Measurements from ENCODE around the gene ARFIP1. TPM values are rescaled to one million over a fixed set of nuclear protein-coding genes. Genes with fewer than 3 reads are reported as not detected.

The ARFIP1 gene
- total RNA-seq, 6 experiments from 2014 or later = 34.8 to 44.3 (median 37.7) TPM

DNA sequence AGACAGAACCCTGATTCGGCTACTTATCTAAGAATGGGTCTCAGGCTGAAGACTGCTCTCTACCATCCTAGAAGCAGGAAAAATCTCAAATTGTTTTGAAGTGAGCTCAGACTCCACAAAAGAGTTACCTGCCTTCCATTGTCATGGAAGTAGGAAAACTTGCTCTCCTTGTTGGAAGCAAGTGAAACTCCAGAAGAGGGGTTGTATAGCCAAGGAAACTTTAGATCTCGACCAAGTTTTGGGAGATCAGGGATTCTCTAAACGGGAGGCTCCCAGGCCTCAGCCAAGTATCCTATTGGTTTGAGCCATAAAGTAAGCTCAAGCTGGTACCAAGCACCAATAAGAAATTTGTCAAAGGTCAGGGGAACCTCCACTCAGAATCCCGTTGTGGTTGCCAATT lies 147.2 kb downstream of the ARFIP1 start:
- no peaks in the 10 kb centered on the region; the same call in 1 of the 2 replicates for H3K27me3 Mint-ChIP-seq (ENCODE audit: insufficient read depth)
- H3K9me3 Mint-ChIP-seq = peaks cover 1% of the 10 kb centered on the region
- H3K27ac Mint-ChIP-seq = no peak overlapping the region
- no peak overlapping the region for H3K4me3 Mint-ChIP-seq
- no peak for DNase-seq
- H3K4me1 Mint-ChIP-seq (ENCODE audit: low read depth) = no peaks in the 10 kb centered on the region
- H3K36me3 Mint-ChIP-seq (ENCODE audit: low read depth) = peaks cover 7% of the 10 kb centered on the region
- TF ChIP-seq, protein P1, sequence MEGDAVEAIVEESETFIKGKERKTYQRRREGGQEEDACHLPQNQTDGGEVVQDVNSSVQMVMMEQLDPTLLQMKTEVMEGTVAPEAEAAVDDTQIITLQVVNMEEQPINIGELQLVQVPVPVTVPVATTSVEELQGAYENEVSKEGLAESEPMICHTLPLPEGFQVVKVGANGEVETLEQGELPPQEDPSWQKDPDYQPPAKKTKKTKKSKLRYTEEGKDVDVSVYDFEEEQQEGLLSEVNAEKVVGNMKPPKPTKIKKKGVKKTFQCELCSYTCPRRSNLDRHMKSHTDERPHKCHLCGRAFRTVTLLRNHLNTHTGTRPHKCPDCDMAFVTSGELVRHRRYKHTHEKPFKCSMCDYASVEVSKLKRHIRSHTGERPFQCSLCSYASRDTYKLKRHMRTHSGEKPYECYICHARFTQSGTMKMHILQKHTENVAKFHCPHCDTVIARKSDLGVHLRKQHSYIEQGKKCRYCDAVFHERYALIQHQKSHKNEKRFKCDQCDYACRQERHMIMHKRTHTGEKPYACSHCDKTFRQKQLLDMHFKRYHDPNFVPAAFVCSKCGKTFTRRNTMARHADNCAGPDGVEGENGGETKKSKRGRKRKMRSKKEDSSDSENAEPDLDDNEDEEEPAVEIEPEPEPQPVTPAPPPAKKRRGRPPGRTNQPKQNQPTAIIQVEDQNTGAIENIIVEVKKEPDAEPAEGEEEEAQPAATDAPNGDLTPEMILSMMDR (IDR thresholded peaks at IDR 0.05) = no peak

DNA sequence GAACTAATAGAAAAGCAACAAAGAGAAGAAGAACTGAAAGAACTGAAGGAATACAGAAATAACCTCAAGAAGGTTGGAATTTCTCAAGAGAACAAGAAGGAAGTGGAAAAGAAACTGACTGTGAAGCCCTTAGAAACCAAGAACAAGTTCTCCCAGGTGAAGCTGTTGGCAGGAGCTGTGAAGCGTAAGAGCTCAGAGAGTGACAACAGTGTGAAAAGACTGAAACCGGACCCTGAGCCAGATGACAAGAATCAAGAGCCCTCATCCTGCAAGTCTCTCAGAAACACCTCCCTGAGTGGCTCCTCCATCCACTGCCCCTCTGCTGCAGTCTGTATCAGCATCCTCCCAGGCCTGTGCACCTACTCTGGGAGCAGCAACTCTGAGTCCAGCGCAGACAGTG lies 148.0 kb downstream of the ARFIP1 start:
- Mint-ChIP-seq H3K36me3 (ENCODE audit: low read depth) (peaks cover 5% of the 10 kb centered on the region; the same call in 1 of the 2 replicates), H3K4me1 (ENCODE audit: low read depth) (no peaks in the 10 kb centered on the region), H3K4me3 (no peak overlapping the region), H3K27ac (no peak overlapping the region), H3K27me3 (ENCODE audit: insufficient read depth) (no peaks in the 10 kb centered on the region; the same call in 1 of the 2 replicates), H3K9me3 (no peaks in the 10 kb centered on the region)
- TF ChIP-seq, protein P1 (IDR thresholded peaks at IDR 0.05) = no peak
- no peak for DNase-seq

DNA sequence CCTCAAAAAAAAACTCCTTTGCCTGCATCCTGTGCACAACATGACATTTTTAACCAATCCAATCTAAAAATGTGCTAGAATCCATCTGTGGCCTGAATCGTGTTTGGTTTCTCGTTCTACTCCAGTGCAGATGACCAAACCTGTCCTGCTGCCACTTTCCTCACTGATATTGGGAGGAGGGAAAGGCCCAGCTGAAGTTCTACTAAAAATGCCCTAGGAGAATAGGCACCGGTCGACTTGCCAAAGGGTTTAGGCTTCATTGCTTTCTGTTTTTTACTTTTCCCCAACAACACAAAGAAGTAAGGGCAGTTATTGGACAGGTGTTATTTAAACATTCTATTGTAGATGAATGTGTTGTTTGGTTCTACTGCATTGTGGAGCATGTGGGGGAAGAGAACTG lies 148.5 kb downstream of the ARFIP1 start:
- no peaks in the 10 kb centered on the region for H3K9me3 Mint-ChIP-seq
- H3K4me1 Mint-ChIP-seq (ENCODE audit: low read depth) = no peaks in the 10 kb centered on the region
- no peak overlapping the region for H3K4me3 Mint-ChIP-seq
- no peak overlapping the region for H3K27ac Mint-ChIP-seq
- peaks cover 5% of the 10 kb centered on the region; the same call in 1 of the 2 replicates for H3K36me3 Mint-ChIP-seq (ENCODE audit: low read depth)
- TF ChIP-seq, protein P1 (IDR thresholded peaks at IDR 0.05) = no peak
- DNase-seq = no peak
- no peaks in the 10 kb centered on the region; the same call in 1 of the 2 replicates for H3K27me3 Mint-ChIP-seq (ENCODE audit: insufficient read depth)

DNA sequence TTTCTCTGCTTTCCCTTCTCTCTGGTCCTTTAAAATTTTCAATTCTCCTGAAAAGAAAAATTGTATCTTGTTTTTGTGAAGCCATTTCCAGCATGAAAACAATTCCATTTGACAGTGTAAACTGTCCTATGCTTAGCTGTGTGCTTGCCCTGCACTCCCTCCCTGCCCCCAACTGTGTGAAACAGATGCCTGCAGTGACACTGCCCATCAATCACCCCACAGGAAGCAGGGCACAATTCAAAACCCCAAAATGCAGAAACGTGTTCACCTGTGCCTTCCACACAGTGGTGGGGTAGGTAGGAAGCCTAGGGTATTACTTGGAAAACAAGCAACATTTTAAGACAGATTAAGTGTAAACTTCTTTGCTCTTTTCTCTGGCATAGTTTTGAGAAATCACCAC lies 150.1 kb downstream of the ARFIP1 start:
- no peaks in the 10 kb centered on the region for H3K9me3 Mint-ChIP-seq
- H3K27ac Mint-ChIP-seq = no peak overlapping the region
- no peaks in the 10 kb centered on the region; the same call in 1 of the 2 replicates for H3K27me3 Mint-ChIP-seq (ENCODE audit: insufficient read depth)
- TF ChIP-seq, protein P1 (IDR thresholded peaks at IDR 0.05) = no peak
- no peak for DNase-seq
- H3K36me3 Mint-ChIP-seq (ENCODE audit: low read depth) = peaks cover 5% of the 10 kb centered on the region; the same call in 1 of the 2 replicates
- no peaks in the 10 kb centered on the region for H3K4me1 Mint-ChIP-seq (ENCODE audit: low read depth)
- H3K4me3 Mint-ChIP-seq = no peak overlapping the region

DNA sequence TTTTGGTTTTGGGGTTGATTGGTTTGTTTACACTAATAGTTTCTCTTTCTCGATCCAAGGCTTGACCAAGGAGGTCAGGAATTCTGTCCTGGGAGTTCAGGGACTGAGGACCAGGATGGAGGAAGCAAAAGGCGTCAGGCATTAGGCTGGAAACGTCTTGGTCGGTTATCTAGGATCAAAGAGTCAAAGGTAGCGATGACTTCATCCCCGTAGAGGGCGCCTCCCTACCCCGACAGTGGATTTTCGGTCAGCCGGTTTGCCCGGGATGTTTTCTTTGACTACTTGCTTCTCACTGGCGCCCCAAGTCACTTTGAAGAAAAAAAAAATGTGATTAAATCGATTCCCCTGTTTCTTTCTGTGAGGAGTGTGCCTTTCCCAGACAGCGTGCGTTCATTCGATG lies 155.4 kb downstream of the ARFIP1 start:
- H3K27me3 Mint-ChIP-seq (ENCODE audit: insufficient read depth) = peaks cover 13% of the 10 kb centered on the region
- no peak for DNase-seq
- no peaks in the 10 kb centered on the region for H3K36me3 Mint-ChIP-seq (ENCODE audit: low read depth)
- H3K4me1 Mint-ChIP-seq (ENCODE audit: low read depth) = peaks cover 9% of the 10 kb centered on the region
- H3K9me3 Mint-ChIP-seq = no peaks in the 10 kb centered on the region
- H3K27ac Mint-ChIP-seq = no peak overlapping the region
- peak overlapping the region; percentile 66; the same call in 1 of the 2 replicates for H3K4me3 Mint-ChIP-seq
- TF ChIP-seq, protein P1 (IDR thresholded peaks at IDR 0.05) = no peak
